Upper lobe of left lung (tissue), 6 donors: ENCODE data around the gene PYROXD2. TPM values are rescaled to one million over a fixed set of nuclear protein-coding genes. Genes with fewer than 3 reads are reported as not detected.

Experiments
- ATAC-seq, 2 donors: fragments of 200-7000 bp; cut with Tn5 transposase; one replicate each; pipeline ENCODE4 v1.9.1; 2022; ENCODE audit warnings: mild to moderate bottlenecking in 2 of 2, moderate library complexity in 2 of 2; ENCODE audit not compliant: low FRiP score in 2 of 2
- DNase-seq, 2 donors: peaks; one replicate each; pipeline ENCODE4 v3.0.0-alpha.2; 2019 to 2020
- H3K27ac ChIP-seq, 4 donors: fragments of 200-600 bp; sonication (generic); one replicate each; pipeline ENCODE4 v1.5.1; 2016 to 2019
- H3K27me3 ChIP-seq, 4 donors: fragments of 200-600 bp; sonication (generic); one replicate each; pipeline ENCODE4 v1.5.1; 2017 to 2019
- H3K36me3 ChIP-seq, 4 donors: fragments of 200-600 bp; sonication (generic); one replicate each; pipeline ENCODE4 v1.5.1; 2016 to 2019
- H3K4me1 ChIP-seq, 4 donors: fragments of 200-600 bp; sonication (generic); one replicate each; pipeline ENCODE4 v1.5.1; 2018 to 2019
- H3K4me3 ChIP-seq, 4 donors: fragments of 200-600 bp; sonication (generic); one replicate each; pipeline ENCODE4 v1.5.1; 2017 to 2019; ENCODE audit warnings: mild to moderate bottlenecking in 2 of 4, moderate library complexity in 1 of 4
- H3K9me3 ChIP-seq, 4 donors: fragments of 200-600 bp; sonication (generic); one replicate each; pipeline ENCODE4 v1.5.1; 2018 to 2019
- CTCF ChIP-seq, 6 experiments: fragments of 450-650 bp in 4 of 6; fragments of 200-600 bp in 2 of 6; sonication (generic) in 2 of 6; IDR thresholded peaks; one replicate each; pipeline ENCODE4 v1.5.1; 2016 to 2019; ENCODE audit warnings: antibody characterized with exemption in 6 of 6
- EP300 ChIP-seq, 4 donors: sonication (generic); formaldehyde crosslinking; IDR thresholded peaks; one replicate each; pipeline ENCODE4 v1.5.1; 2017; ENCODE audit warnings: antibody characterized with exemption in 4 of 4, control low read depth in 2 of 4
- POLR2A ChIP-seq, 4 donors: fragments of 450-650 bp; IDR thresholded peaks; one replicate each; pipeline ENCODE4 v1.5.1; 2016 to 2017; ENCODE audit warnings: antibody characterized with exemption in 4 of 4, mild to moderate bottlenecking in 2 of 4
- POLR2AphosphoS5 ChIP-seq, 2 donors: sonication (generic); formaldehyde crosslinking; IDR thresholded peaks; one replicate each; pipeline ENCODE4 v1.5.1; 2017; ENCODE audit warnings: antibody characterized with exemption in 2 of 2
- WGBS, 2 donors: methylation state at CpG; one replicate each; pipeline ENCODE4 v1.1.5; 2017 to 2018; 5-methylcytosine and 5-hydroxymethylcytosine counted together
- total RNA-seq, 6 donors: library from RNA; depleted of rRNA in 4 of 6; stranded (reverse); fragments of >200 nt in 4 of 6; gene quantifications; one replicate each; pipeline versions ENCODE4 v1.1.0 to v1.2.1, GENCODE V29; 2016 to 2021
- donor health status: DM: no; HTN: no; CAD: no; lungs with moderate emphysema.
- donor health status: DM: no; HTN: yes; CAD: no; lungs with severe emphysema.

The PYROXD2 gene
- total RNA-seq, 6 donors from 2014 or later = 6.5 to 29.3 (median 9.3) TPM

GRCh38 chr10:98456043-98456570 is 41.1 kb upstream of the PYROXD2 start:
- H3K27me3 ChIP-seq = no peaks in the 10 kb centered on the region
- H3K4me3 ChIP-seq = no peak overlapping the region
- H3K9me3 ChIP-seq = no peaks in the 10 kb centered on the region
- ATAC-seq (no peak), DNase-seq (no peak)
- TF ChIP-seq POLR2A (IDR thresholded peaks at IDR 0.05) = no peak
- TF ChIP-seq EP300 (IDR thresholded peaks at IDR 0.05) = no peak
- no peak for TF ChIP-seq POLR2AphosphoS5 (IDR thresholded peaks at IDR 0.05)
- TF ChIP-seq CTCF (IDR thresholded peaks at IDR 0.05) = no peak
- no peak overlapping the region for H3K27ac ChIP-seq
- 96 to 100% methylated on average over 1 to 3 of the region's 4 CpGs for WGBS, 2 donors
- peaks cover 0 to 6% (median 0%) of the 10 kb centered on the region in 4 donors for H3K4me1 ChIP-seq
- H3K36me3 ChIP-seq = no peaks in the 10 kb centered on the region

- H3K27ac ChIP-seq = no peak overlapping the region
- H3K27me3 ChIP-seq = no peaks in the 10 kb centered on the region
- 67 to 80% methylated on average over 2 of the region's 2 CpGs for WGBS, 2 donors
- no peaks in the 10 kb centered on the region for H3K36me3 ChIP-seq
- no peaks in the 10 kb centered on the region for H3K9me3 ChIP-seq
- TF ChIP-seq POLR2AphosphoS5 (IDR thresholded peaks at IDR 0.05) (no peak), CTCF (IDR thresholded peaks at IDR 0.05) (no peak), POLR2A (IDR thresholded peaks at IDR 0.05) (no peak), EP300 (IDR thresholded peaks at IDR 0.05) (no peak)
- no peak for ATAC-seq
- no peak overlapping the region for H3K4me3 ChIP-seq
- H3K4me1 ChIP-seq = no peaks in the 10 kb centered on the region
- no peak for DNase-seq
Observed at GRCh38 chr10:98453729-98454128, 38.7 kb upstream of the PYROXD2 start.

GRCh38 chr10:98450618-98451017 is 35.6 kb upstream of the PYROXD2 start:
- Histone ChIP-seq H3K4me1 (peaks cover 1 to 11% (median 6%) of the 10 kb centered on the region in 4 donors), H3K27ac (no peak overlapping the region), H3K4me3 (no peak overlapping the region), H3K36me3 (no peaks in the 10 kb centered on the region), H3K9me3 (no peaks in the 10 kb centered on the region), H3K27me3 (no peaks in the 10 kb centered on the region)
- DNase-seq = no peak
- TF ChIP-seq POLR2AphosphoS5 (IDR thresholded peaks at IDR 0.05) (no peak), CTCF (IDR thresholded peaks at IDR 0.05) (no peak), POLR2A (IDR thresholded peaks at IDR 0.05) (no peak)
- 75 to 85% methylated on average over 1 of the region's 1 CpG for WGBS, 2 donors
- ATAC-seq = no peak

GRCh38 chr10:98449287-98449686 is 34.3 kb upstream of the PYROXD2 start:
- Histone ChIP-seq H3K4me1 (peaks cover 9 to 23% (median 12%) of the 10 kb centered on the region in 4 donors), H3K4me3 (no peak overlapping the region), H3K9me3 (no peaks in the 10 kb centered on the region), H3K36me3 (peaks cover 0 to 9% (median 8%) of the 10 kb centered on the region in 4 donors), H3K27ac (no peak overlapping the region), H3K27me3 (no peaks in the 10 kb centered on the region)
- TF ChIP-seq POLR2AphosphoS5 (IDR thresholded peaks at IDR 0.05) (no peak), EP300 (IDR thresholded peaks at IDR 0.05) (no peak)
- ATAC-seq (no peak), DNase-seq (no peak)

- Histone ChIP-seq H3K27ac (peak within 1 kb of the TSS; percentile 83 to 95 (median 94)), H3K36me3 (peaks cover 0 to 33% (median 28%) of the 10 kb centered on the region in 4 donors), H3K9me3 (no peaks in the 10 kb centered on the region), H3K4me3 (peak within 1 kb of the TSS; percentile 62 to 95 (median 89)), H3K27me3 (no peaks in the 10 kb centered on the region), H3K4me1 (peaks cover 9 to 35% (median 12%) of the 10 kb centered on the region in 4 donors)
- TF ChIP-seq POLR2AphosphoS5 (IDR thresholded peaks at IDR 0.05) (peak; percentile 74 to 89), CTCF (IDR thresholded peaks at IDR 0.05) (peak in 3 of 6 experiments; percentile 4 to 29 (median 24)), POLR2A (IDR thresholded peaks at IDR 0.05) (peak in 3 of 4 donors; percentile 84 to 96 (median 94)), EP300 (IDR thresholded peaks at IDR 0.05) (no peak)
- peak; percentile 83 to 98 for DNase-seq
- WGBS, 2 donors = 3 to 27% methylated on average over 3 to 41 of the region's 47 CpGs
- peak; percentile 93 to 97 for ATAC-seq
Observed at GRCh38 chr10:98446661-98447221, 31.8 kb upstream of the PYROXD2 start, which contains the start of gene HPS1. Gene HPS1 (minus strand): TSS chr10:98446935. CDS start chr10:98443240, 3,695 bp downstream.
